K562 treated with DMSO at 1 percent for 48 hours (cell line): ENCODE measurements around the gene AACS. TPM values are rescaled to one million over a fixed set of nuclear protein-coding genes. Genes with fewer than 3 reads are reported as not detected.

Source experiments
- total RNA-seq: library from RNA; unstranded; fragments of 300-600 nt; gene quantifications from 2 replicates; pipeline ENCODE4 v1.2.3, GENCODE V29; 2022; ENCODE audit warnings: low replicate concordance; ENCODE audit errors: extremely low read depth

AACS gene, protein sequence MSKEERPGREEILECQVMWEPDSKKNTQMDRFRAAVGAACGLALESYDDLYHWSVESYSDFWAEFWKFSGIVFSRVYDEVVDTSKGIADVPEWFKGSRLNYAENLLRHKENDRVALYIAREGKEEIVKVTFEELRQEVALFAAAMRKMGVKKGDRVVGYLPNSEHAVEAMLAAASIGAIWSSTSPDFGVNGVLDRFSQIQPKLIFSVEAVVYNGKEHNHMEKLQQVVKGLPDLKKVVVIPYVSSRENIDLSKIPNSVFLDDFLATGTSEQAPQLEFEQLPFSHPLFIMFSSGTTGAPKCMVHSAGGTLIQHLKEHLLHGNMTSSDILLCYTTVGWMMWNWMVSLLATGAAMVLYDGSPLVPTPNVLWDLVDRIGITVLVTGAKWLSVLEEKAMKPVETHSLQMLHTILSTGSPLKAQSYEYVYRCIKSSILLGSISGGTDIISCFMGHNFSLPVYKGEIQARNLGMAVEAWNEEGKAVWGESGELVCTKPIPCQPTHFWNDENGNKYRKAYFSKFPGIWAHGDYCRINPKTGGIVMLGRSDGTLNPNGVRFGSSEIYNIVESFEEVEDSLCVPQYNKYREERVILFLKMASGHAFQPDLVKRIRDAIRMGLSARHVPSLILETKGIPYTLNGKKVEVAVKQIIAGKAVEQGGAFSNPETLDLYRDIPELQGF
- not detected in 2 replicates for total RNA-seq

DNA sequence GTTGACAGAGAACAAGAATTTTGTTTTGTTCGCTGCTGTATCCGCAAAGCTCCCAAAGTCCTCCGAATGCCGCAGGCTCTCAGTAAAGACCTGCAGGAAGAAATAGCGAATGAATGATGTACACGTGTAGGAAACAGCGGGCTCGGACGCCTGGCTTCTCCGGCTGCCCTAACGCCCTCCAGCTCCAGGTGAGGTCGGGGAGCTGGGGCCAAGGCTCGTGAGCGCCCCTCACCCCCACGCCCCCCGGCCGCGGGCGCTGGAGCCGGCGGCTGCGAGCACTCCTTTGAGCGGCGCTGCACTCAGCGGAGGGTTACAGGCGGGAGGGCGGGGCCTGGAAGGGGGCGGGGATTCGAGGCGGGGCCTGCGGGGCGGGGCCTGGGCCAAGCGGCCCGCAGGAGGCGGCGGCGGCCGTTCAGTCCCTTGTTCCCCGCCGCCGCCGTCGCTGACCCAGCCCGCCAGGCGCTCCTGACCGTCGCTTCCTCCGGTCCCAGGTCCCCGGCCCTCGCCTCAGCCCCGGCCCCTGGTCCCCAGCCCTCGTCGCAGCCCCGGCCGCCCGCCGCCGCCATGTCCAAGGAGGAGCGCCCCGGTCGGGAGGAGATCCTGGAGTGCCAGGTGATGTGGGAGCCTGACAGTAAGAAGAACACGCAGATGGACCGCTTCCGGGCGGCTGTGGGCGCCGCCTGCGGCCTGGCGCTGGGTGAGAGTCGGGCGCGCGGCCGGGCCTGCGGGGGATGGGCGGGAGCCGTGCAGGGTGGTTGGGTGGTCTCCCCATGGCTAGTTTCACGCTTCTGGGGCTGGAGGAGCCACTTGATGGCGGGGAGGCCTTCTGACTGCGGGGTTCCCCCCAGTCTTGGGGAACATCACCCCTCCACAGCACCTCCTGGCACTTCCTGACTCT, at the start of gene AACS:
AACS (plus strand) TSS at position 415 of the 898 bp plus-strand sequence; CDS start at position 565, 150 bp downstream.

DNA sequence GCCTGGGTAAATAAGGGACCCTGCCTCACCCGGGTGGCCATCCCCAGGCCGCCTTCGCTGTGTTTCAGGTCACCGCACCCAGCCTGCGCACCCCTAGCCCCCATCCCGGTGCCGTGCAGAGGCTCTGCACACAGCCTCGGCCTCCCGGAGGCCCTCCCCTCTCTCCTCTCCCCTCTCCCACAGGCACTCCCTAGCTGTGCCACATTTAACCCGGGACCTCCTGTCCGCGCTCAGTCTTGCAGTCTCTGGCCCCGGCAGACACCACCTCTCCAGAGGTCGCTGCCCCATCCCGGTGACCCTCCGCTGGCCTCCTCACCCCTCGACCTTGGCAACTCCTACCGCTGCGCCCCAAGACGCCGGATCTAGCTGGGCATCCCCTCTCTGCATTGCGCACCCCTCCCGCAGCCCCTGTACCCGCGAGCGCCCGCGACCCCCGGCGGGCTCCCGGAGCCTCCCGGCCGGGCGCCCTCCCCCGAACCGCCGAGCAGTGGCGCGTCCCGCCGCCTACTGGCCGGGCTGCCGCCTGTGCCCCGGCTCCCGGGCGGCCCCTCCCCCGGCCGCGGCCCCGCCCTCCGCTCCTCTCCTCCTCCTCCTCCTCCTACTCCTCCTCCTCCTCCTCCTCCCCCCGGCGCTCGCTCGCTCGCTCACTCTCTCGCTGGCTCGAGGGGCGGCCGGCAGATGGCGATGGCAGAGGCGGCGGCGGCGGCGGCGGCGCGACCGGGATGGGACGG, 120.7 kb downstream of the AACS start, which contains the start of gene TMEM132B:
TMEM132B (plus strand) TSS at position 647 of the 731 bp plus-strand sequence.

Other genes starting within 250 kb of the AACS start
- gene SCARB1, start 201.6 kb upstream of the AACS start, total RNA-seq = not detected in 2 replicates
- 1,190 and 1,542 TPM in 2 replicates for gene UBC, start 150.8 kb upstream of the AACS start, total RNA-seq
- gene DHX37, start 76.3 kb upstream of the AACS start, total RNA-seq = not detected in 2 replicates
- gene BRI3BP, start 71.8 kb upstream of the AACS start, total RNA-seq = not detected in 2 replicates
- not detected in 2 replicates for gene TMEM132B, start 121.0 kb downstream of the AACS start, total RNA-seq